Mucosa of rectum (tissue), 2 donors: ENCODE data around the gene ZNF12.
A peak's percentile ranks its signal among the peaks of the same experiment; 100 is the strongest.
"Not testable (repeated sequence)": the region's sequence is repeated elsewhere in the genome, so short reads cannot be mapped to it uniquely, and the experiment has no call there.

Experiments used
- H3K27ac ChIP-seq, 2 donors: one replicate each; pipeline ENCODE4 v1.7.0; 2013; ENCODE audit warnings: inconsistent platforms in 2 of 2, low read depth in 2 of 2, low read length in 2 of 2
- H3K27me3 ChIP-seq, 2 donors: one replicate each; pipeline ENCODE4 v1.7.0; 2013; ENCODE audit warnings: low read length in 2 of 2; ENCODE audit not compliant: control insufficient read depth in 2 of 2, insufficient read depth in 2 of 2
- H3K36me3 ChIP-seq, 2 donors: one replicate each; pipeline ENCODE4 v1.7.0; 2013; ENCODE audit warnings: low read length in 2 of 2; ENCODE audit not compliant: control insufficient read depth in 2 of 2, insufficient read depth in 2 of 2
- H3K4me1 ChIP-seq, 2 donors: one replicate each; pipeline ENCODE4 v1.7.0; 2013; ENCODE audit warnings: low read length in 2 of 2, mild to moderate bottlenecking in 1 of 2; ENCODE audit not compliant: control insufficient read depth in 2 of 2, insufficient read depth in 2 of 2
- H3K4me3 ChIP-seq, 2 donors: one replicate each; pipeline ENCODE4 v1.7.0; 2013; ENCODE audit warnings: low read length in 2 of 2
- H3K9ac ChIP-seq, 2 donors: one replicate each; pipeline ENCODE4 v1.7.0; 2013; ENCODE audit warnings: low read length in 2 of 2, low read depth in 1 of 2, mild to moderate bottlenecking in 1 of 2
- H3K9me3 ChIP-seq, 2 donors: one replicate each; pipeline ENCODE4 v1.7.0; 2013; ENCODE audit warnings: low read length in 2 of 2; ENCODE audit not compliant: control insufficient read depth in 2 of 2
- donor health status: healthy.
- donor health status: Normal muscosa, but diverticular disease.

Gene ZNF12

DNA sequence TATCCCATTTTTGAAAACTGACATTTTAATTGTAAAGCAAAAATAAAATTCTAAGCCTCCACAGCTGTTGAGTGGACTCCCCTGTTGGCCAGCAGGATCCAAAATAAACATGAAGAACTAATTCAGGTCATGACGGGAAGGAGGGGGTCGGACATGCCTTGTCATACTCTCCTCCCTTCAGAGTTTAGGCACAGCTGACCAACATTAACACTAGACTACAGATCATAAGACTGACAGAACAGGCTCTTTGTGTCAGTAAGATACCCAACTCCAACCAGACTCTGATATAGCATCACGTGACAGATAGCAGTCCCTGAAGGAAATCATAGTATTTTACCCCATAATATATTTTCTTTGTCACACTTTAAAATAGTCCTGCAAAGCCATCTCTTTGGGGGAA lies 20.9 kb upstream of the ZNF12 start:
- no peaks in the 10 kb centered on the region for H3K9me3 ChIP-seq
- H3K4me3 ChIP-seq, result no peak overlapping the region
- no peak overlapping the region for H3K27ac ChIP-seq
- no peak overlapping the region for H3K9ac ChIP-seq
- H3K27me3 ChIP-seq, result no peaks in the 10 kb centered on the region
- peaks cover 2 to 5% of the 10 kb centered on the region in 2 donors for H3K36me3 ChIP-seq
- peaks cover 0 to 5% of the 10 kb centered on the region in 2 donors for H3K4me1 ChIP-seq

GRCh38 chr7:6726341-6726740 lies 19.6 kb upstream of the ZNF12 start:
- H3K36me3 ChIP-seq, H3K27ac ChIP-seq, H3K4me1 ChIP-seq, H3K9me3 ChIP-seq, H3K9ac ChIP-seq, H3K27me3 ChIP-seq, H3K4me3 ChIP-seq: not testable (repeated sequence)

DNA sequence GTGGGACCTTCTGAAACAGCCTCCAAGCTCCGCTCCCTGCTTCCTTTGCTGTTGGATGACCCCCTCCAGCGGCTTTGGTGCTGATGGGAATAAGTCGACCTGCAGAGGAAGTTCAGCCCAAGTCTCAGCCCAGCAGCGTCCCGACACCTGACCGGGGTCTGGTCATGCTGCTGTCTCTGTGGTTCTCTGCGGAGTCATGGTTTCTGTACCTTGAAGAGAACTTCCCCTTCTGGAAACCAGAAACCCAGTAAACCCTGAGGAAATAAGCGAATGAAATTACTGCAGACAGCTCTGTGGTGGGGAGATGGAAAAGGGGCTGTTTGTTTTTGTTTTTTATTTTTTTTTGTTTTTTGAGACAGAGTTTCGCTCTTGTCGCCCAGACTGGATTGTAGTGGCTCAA lies 18.3 kb upstream of the ZNF12 start:
- Histone ChIP-seq H3K4me1 (peaks cover 0 to 3% of the 10 kb centered on the region in 2 donors), H3K4me3 (no peak overlapping the region), H3K27ac (peak overlapping the region in 1 of 2 donors; percentile 32), H3K36me3 (no peaks in the 10 kb centered on the region), H3K9ac (no peak overlapping the region), H3K27me3 (no peaks in the 10 kb centered on the region), H3K9me3 (no peaks in the 10 kb centered on the region)

DNA sequence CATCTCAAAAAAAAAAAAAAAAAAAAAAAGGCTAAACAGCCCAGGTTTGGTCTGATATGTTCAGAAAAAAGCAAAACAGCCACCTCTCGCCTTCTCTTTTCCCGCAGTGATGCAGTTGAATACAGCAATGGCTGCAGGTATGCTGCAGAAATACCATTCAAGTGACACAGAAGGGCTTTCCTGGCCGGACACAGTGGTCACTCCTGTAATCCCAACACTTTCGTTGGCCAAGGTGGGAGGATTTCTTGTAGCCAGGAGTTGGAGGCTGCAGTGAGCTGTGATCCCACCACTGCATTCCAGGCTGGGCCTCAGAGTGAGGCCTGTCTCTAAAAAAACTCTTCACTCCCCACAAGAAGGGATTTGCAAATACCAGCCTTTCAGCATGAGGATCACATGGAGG lies 17.6 kb upstream of the ZNF12 start:
- H3K27ac ChIP-seq, H3K4me3 ChIP-seq, H3K36me3 ChIP-seq, H3K9ac ChIP-seq, H3K9me3 ChIP-seq, H3K4me1 ChIP-seq, H3K27me3 ChIP-seq: not testable (repeated sequence)

DNA sequence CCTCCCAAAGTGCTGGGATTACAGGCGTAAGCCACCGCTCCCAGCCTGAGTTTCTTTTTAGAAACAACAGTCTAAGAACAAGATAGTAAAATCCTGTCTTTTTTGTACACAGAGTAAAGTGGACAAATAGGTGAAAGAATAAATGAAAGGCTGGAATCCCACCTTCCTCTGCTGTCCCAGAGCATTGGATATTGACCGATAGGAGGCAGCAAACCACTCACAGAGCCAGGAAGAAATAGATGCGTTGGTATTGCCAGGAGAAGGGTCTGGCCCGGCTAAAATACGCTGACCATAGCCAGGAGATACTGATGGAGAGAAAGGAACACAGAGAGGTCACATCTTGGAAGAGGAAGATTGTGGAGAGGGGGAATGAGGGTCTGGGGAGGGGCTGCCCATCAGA lies 11.4 kb upstream of the ZNF12 start:
- Histone ChIP-seq H3K9ac (no peak overlapping the region), H3K27ac (no peak overlapping the region), H3K27me3 (peaks cover 0 to 3% of the 10 kb centered on the region in 2 donors), H3K4me1 (no peaks in the 10 kb centered on the region), H3K9me3 (no peaks in the 10 kb centered on the region), H3K4me3 (no peak overlapping the region), H3K36me3 (no peaks in the 10 kb centered on the region)

DNA sequence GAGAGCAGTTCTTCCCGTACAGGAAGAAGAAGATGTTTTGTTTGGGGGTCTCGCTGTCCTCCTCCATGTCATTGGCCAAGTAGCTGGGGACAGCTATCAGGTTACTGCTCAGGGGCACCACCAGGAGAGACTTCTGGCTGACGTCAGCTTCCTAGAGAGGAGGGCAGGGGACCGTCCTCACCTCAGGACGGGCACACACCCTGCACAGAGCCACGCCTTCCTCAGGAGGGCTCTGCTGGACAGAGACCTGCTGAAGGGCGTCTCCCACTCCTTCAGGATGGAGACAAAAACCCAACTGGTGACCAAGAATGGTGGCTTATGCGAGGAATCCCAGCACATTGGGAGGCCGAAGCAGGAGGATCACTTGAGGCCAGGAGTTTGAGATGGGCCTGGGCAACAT lies 9.2 kb upstream of the ZNF12 start:
- H3K27me3 ChIP-seq, H3K4me3 ChIP-seq, H3K9me3 ChIP-seq, H3K27ac ChIP-seq, H3K9ac ChIP-seq, H3K36me3 ChIP-seq, H3K4me1 ChIP-seq: not testable (repeated sequence)

DNA sequence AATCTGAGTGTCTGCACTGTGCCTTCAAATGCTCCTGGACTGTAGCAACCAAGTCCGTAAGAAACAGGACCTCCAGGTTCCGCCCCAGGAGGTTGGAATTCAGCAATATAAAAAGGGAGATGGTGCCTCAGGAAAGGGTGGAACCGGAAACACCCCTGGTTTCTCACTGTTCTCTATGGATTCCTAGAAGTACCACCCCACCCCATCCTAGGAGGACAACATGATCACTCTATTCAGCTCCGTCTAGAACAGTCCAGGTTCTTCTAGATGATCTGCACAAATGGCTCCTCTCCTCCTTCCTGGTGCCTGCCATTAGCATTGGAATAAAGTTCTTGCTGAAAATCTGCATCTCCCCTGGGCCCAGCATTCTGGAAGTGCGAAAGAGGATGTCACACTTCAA lies 7.6 kb upstream of the ZNF12 start:
- H3K27ac ChIP-seq, result no peak overlapping the region
- no peak overlapping the region for H3K4me3 ChIP-seq
- peaks cover 0 to 2% of the 10 kb centered on the region in 2 donors for H3K9me3 ChIP-seq
- H3K36me3 ChIP-seq, result no peaks in the 10 kb centered on the region
- H3K4me1 ChIP-seq, result no peaks in the 10 kb centered on the region
- no peak overlapping the region for H3K9ac ChIP-seq
- H3K27me3 ChIP-seq, result peaks cover 0 to 8% of the 10 kb centered on the region in 2 donors

DNA sequence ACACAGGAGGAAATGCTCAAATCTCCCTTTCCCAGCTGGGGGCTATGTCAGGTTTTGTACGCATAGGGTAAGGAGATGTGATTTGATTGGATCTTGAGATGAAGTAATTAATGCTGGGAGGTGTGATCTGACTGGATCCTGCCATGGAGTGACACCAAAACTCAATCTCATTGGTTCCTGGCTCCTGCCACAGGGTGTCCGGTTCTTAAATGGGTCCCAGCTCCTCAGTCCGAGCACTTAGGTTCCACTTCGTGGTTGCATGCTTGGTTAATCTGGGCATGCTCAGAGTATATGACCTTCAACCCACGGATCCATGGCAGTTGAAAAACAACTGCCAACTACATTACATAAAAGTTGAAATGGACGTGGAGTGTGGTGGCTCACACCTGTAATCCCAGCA lies 3.1 kb upstream of the ZNF12 start:
- Histone ChIP-seq H3K9ac (no peak overlapping the region), H3K27me3 (peaks cover 0 to 5% of the 10 kb centered on the region in 2 donors), H3K4me1 (peaks cover 0 to 7% of the 10 kb centered on the region in 2 donors), H3K27ac (no peak overlapping the region), H3K36me3 (peaks cover 0 to 2% of the 10 kb centered on the region in 2 donors), H3K9me3 (peaks cover 2% of the 10 kb centered on the region in 2 donors), H3K4me3 (no peak overlapping the region)

DNA sequence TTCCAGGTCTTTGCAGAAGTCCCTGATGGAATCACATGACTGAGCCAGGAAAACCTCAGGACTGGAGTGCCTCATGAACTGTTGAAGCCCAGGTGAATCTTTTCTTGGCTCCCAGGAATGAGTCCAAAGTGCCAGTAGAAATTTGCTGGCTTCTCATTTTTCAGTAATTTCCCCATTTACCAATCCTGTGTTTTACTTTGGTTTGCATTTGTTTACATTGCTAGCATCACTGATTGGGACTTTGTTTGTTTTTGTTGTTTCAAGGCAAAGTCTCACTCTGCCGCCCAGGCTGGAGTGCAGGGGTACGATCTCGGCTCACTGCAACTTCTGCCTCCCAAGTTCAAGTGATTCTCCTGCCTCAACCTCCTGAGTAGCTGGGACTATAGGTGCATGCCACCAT lies 1.6 kb upstream of the ZNF12 start:
- peaks cover 7 to 12% of the 10 kb centered on the region in 2 donors for H3K36me3 ChIP-seq
- H3K27ac ChIP-seq, result no peak overlapping the region
- peaks cover 0 to 5% of the 10 kb centered on the region in 2 donors for H3K27me3 ChIP-seq
- peaks cover 0 to 7% of the 10 kb centered on the region in 2 donors for H3K4me1 ChIP-seq
- H3K4me3 ChIP-seq, result no peak overlapping the region
- peaks cover 2 to 6% of the 10 kb centered on the region in 2 donors for H3K9me3 ChIP-seq
- H3K9ac ChIP-seq, result no peak overlapping the region

DNA sequence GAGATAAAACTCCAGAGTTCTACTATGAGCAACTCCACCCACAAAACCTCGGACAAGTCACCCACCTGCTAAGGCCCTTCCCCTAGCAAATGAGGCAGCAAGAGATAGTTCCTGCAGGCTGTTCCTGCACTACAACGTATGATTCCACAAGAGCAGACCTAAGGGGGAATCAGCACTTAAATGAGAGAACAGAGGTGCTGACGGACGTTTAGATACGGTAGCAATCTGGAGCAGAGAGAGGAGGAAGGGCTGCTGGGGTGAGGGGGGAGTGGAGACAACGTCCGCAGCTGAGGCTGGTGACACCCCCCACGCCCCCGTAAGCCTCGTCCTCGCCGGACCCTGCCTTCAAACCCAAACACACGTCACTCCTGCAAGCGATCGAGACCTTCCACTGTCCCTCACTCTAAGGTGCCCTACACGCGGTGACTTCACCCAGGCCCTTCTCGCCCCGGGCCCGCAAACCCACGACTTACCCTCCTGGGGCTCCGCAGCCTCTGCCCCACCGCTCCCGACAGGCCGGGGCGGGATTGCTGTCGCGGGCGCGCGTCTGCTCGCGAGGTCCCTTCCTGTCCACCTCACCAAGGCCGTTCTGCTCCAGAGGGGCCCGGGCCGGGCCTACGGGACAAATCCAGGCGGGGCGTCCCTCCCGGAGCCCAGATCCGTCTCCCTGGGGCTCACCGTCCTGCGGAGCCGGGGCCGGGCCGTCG lies 635 bp downstream of the ZNF12 start:
- Histone ChIP-seq H3K9me3 (peaks cover 2 to 6% of the 10 kb centered on the region in 2 donors), H3K9ac (peak overlapping the region; percentile 82 to 88), H3K27me3 (peaks cover 0 to 5% of the 10 kb centered on the region in 2 donors), H3K36me3 (peaks cover 20 to 28% of the 10 kb centered on the region in 2 donors), H3K4me1 (peaks cover 0 to 7% of the 10 kb centered on the region in 2 donors), H3K27ac (peak overlapping the region; percentile 78 to 82), H3K4me3 (peak overlapping the region; percentile 78 to 96)
